HG03571 (cell line): ENCODE data around the gene UGT2B10.
"Not testable (repeated sequence)": the region's sequence is repeated elsewhere in the genome, so short reads cannot be mapped to it uniquely, and the experiment has no call there.

Experiments used
- ATAC-seq: cut with Tn5 transposase; IDR thresholded peaks from one replicate; pipeline ENCODE4 v1.9.1; 2021; ENCODE audit not compliant: unreplicated experiment

Gene UGT2B10

DNA sequence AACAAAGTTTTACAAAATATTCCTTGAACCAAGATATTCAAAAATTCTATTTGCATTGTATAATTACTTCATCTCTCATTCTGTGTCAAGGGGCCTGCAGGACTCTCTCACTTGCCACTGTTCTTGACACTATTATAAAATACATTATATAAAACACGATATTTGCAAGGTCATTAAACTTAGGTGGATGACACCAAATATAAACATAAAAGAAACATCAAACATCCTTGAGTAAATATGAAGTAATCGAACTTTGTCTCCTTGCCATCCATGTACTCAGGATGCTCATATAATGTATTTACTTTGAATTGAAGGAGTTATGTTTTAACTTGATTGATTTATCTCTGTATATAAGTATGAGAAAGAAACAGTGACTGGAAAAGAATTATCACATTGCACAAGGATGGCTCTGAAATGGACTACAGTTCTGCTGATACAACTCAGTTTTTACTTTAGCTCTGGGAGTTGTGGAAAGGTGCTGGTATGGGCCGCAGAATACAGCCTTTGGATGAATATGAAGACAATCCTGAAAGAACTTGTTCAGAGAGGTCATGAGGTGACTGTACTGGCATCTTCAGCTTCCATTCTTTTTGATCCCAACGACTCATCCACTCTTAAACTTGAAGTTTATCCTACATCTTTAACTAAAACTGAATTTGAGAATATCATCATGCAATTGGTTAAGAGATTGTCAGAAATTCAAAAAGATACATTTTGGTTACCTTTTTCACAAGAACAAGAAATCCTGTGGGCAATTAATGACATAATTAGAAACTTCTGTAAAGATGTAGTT lies at the start of gene UGT2B10:
TSS of gene UGT2B10 (plus strand) at position 378 of the 793 bp plus-strand sequence. CDS start at position 404, 26 bp downstream.
- ATAC-seq = not testable (repeated sequence)

DNA sequence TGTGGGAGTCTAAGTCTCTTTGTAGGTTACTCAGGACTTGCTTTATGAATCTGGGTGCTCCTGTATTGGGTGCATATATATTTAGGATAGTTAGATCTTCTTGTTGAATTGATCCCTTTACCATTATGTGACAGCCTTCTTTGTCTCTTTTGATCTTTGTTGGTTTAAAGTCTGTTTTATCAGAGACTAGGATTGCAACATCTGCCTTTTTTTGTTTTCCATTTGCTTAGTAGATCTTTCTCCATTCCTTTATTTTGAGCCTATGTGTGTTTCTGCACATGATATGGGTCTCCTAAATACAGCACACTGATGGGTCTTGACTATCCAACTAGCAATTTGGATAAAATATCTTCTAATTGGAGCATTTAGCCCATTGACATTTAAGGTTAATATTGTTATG lies 44.0 kb upstream of the UGT2B10 start:
- ATAC-seq = not testable (repeated sequence)

DNA sequence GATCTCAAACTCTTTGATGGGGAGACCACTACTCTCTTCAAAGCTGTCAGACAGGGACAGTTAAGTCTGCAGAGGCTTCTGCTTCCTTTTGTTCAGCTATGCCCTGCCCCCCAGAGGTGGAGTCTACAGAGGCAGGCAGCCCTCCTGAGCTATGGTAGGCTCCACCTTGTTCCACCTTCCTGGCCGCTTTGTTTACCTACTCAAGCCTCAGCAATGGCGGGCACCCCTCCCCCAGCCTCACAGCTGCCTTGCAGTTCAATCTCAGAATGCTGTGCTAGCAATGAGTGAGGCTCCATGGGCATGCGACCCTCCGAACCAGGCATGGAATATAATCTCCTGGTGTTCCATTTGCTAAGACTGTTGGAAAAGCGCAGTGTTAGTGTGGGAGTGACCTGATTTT lies 42.1 kb upstream of the UGT2B10 start:
- no peak for ATAC-seq

DNA sequence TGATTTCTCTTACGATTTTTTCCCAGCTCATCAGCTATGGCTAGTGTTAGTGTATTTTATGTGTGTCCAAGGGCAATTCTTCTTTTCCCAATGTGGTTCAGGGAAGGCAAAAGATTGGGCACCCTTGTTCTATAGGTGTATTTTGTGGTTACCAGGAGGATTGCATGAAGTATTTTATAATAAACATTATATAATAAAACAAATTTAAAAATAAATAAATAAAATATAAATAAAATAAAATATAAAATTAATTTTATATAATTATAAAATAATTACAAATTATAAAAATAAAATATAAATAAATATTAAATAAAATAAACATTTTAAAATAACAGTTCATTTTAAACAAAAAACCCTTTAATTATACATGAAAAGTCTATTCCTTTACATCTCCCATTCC lies 35.6 kb upstream of the UGT2B10 start:
- ATAC-seq = no peak

DNA sequence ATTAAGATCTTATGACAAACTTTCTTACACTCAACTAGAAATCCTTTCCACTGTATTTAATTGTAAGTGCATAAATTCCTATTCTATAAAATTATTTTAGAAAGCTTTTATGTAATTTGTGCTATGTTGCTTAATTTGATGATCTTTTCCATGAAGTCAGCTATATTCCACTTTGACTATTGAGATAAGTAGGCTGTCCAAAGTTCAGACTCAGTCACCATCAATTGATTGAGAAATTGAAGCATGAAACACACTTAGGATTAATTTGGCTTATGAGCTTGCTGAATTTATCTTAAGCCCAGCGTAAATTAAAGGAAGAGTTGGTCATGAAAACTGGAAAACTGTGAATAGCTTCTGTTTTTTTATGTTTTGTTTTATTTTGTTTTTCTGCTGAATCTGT lies 18.7 kb upstream of the UGT2B10 start:
- ATAC-seq = no peak

DNA sequence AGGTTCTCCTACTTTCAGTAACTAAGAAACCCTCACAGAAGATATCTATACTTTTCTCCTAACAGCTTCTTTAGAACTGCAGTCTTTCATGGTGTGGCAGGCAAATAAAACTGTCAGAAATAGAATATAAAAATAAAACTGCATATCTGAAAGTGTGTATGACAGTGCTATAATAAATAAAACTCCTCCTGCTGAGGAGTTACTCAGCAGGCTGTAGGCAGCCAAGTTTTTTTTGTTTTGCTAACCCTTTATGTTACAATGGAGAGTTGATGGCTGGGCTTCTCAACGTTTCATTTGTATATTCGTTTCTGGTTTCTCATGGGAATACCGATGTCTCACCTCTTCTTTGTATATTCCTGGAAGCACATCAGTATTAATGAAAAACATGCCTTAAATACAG lies 18.2 kb upstream of the UGT2B10 start:
- ATAC-seq = no peak

DNA sequence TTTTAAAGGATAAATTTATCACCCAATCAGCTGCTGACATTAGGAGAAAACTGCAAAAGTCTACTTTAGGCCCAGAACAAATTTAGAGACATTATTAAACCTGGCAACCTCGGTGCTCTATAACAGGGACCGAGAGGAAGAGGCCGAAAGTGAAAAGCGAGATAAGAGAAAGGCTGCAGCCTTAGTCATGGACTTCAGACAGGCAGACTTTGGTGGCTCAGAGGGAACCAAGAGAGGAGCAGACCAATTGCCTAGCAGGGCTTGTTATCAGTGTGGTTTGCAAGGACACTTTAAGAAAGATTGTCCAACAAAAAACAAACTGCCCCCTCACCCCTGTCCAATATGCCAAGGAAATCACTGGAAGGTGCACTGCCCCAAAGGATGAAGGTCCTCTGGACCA lies 12.8 kb upstream of the UGT2B10 start:
- ATAC-seq = no peak

DNA sequence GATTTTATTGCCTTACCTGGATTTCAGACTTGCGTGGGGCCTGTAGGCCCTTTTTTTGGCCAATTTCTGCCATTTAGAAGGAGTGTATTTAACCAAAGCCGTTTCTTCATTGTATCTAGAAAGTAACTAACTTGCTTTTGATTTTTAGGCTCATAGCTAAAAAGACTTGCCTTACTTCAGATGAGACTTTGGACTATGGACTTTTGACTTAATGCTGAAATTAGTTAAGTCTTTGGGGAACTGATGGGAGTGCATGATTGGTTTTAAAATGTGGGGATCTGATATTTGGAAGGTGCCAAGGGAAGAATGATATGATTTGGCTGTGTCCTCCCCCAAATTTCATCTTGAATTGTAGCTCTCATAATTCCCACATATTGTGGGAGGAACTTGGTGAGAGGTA lies 7.7 kb upstream of the UGT2B10 start:
- ATAC-seq = no peak

DNA sequence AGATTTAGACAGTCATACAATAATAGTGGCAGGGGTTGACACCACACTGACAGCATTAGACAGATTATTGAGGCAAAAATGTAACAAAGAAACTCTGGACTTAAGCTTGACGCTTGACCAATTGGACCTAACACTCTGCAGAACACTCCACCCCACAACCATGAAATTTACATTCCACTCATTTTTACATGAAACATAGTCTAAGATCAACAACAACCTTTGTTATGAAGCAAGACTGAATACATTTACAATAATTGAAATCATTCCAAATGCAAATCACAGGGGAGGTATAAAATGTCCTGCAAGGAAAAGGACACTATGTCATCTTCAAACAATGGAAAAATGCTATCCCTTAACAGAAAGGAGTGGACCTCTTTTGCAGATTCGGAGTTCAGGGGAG lies 4.9 kb upstream of the UGT2B10 start:
- ATAC-seq = no peak

DNA sequence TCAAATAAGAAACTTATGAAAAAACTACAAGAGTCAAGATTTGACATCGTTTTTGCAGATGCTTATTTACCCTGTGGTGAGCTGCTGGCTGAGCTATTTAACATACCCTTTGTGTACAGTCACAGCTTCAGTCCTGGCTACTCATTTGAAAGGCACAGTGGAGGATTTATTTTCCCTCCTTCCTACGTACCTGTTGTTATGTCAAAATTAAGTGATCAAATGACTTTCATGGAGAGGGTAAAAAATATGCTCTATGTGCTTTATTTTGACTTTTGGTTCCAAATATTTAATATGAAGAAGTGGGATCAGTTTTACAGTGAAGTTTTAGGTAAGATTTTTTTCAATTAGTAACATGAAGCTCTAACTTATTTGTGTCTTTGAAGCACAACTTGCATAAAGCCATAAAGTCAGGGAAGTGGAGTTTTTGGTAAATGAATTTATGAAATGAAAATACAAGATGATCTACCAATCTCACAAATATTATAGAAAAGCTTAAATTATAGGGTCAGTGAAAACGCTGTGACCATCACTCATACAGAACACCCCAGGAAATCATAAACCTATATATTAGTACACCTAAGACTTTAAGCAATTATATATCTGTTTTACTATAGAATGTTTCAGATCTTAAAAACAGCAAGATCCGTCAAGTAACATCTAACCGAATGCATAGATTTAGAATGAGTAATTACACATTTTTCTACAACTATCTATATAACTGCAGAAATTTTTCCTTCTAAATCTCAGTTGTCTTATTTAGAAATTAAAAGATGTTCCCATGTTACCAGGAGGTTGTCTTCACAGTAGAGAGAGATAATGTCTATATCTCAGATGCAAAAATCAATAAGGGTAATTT lies 844 bp downstream of the UGT2B10 start:
- ATAC-seq = not testable (repeated sequence)

DNA sequence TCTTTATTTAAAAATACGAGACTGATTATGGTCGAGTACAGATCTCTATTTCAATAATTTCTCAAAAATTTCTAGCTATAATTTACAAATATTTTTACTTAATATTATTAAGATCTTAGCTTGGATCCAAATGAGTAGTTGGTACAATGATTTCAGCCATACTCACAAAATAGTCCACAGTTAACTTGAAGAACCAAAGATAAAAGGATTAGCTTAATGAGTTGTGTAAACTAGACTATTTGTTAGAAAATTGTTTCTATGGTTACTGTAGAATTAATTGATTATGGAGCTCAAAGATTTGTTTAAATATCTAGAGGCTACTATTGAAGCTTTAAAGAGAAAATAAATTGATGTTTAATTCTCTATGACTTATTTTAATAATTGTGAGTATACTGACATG lies 1.6 kb downstream of the UGT2B10 start:
- ATAC-seq = no peak

DNA sequence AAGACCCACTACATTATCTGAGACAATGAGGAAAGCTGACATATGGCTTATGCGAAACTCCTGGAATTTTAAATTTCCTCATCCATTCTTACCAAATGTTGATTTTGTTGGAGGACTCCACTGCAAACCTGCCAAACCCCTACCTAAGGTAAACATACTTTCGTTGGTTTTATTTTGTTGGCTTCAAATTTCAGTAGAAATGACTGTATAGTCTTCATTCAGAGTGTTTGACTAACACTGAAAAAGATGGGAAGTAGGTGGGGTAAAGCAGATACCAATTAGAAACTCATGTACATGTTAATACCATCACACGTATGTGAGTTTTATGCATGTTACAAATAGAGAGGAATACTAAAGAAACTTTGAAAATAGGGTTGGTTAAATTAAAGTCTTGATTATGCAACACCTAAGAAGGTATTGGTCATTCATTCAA lies 2.3 kb downstream of the UGT2B10 start:
- ATAC-seq = not testable (repeated sequence)

DNA sequence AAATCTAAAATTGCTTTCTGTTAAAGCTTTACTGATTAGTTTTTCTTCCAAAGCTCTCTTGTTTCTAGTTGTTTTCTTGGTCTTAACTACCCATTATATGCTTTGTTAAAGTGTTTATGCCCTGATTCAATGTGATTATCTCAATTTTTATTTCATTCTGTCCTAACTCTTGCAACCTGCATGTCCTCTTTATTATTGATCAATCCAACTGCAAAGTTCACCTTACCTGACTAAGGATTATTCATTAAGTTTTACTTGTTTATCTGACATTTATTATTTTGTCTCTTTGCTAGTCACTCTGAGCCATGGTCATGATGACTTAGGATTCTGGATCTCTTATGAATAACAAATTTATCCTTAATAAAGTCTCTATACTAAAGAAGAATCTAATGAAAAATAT lies 15.8 kb downstream of the UGT2B10 start:
- ATAC-seq = no peak

DNA sequence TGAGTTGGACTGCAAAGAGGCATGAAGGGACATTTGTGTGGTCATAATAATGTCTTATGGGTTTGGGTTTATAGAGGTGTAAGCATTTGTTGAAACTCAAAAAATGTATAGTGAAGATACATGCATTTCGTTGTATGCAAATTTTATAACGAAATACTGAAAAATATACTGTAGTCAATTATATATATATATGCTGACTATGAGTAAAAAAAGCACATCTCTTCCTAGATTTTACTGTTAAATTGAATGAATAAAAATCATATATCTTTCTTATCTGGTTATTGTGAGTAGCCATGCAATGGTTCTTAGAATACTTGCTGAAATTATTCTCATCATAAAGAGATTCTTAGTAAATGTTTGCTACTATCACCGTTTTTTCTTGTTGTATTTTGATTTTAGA lies 34.5 kb downstream of the UGT2B10 start:
- ATAC-seq = no peak

DNA sequence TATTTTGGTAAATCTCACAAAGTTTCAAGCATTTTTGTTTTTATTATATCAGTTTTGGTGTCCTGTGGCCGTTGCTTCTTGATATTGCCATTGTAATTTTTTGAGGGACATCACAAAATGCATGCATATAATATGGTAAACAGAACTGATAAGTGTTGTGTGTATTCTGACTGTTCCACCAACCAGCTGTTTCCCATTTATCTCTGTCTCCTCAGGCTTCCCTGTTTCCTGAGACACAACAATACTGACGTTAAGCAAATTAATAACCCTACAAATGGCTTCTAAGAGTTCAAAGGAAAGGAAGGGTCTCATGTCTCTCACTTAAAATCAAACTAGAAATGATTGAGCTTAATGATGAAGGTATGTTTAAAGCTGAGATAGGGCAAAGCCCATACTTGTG lies 40.0 kb downstream of the UGT2B10 start:
- ATAC-seq = no peak

DNA sequence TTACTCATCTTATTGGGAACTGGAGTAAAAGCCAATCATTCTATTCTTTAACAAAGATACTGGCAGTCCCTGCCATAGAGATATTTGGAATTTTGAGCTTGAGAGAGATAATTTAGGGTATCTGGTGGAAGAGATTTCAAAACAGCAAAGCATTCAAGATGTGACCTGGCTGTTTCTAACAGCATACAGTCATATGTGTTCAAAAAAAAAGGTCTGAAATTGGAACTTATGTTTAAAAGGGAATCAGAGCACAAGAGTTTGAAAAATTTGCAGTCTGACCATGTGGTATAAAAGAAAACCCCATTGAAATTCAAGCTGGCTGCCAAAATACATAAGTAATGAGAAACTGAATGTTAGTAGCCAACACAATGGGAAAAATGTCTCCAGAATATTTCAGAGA lies 42.2 kb downstream of the UGT2B10 start:
- no peak for ATAC-seq

DNA sequence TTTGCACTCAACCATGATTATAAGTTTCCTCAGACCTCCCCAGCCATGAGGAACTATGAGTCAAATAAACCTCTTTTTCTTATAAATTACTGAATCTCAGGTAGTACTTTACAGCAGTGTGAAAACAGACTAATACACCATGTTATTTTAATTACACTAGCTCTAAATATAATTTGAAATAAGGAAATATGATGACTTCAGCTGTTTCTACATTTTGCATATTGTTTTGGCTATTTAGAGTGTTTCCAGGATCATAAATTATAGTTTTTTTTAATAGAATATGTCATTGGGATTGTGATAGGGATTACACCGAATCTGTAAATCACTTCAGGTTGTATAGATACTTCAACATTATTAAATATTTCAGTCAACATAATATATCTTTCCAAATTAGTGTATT lies 43.9 kb downstream of the UGT2B10 start:
- no peak for ATAC-seq

DNA sequence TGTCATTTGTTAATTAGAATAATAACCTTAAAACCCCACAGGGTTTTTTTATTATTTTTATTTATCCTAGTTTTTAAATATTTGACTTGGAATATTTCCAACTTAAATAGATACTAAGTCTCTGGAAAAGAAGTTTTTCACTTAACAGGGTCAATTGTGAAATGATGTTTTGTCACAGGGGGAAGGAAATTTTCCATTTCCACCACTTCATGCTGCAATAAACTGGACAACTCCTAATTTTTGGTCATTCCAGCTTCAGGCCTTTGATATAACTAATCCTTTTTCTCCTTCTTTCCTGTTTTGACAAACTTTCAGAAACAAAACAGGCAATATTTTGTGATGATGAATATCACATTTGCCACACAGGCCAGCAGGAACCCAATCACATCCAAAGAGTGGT lies 45.3 kb downstream of the UGT2B10 start:
- no peak for ATAC-seq

DNA sequence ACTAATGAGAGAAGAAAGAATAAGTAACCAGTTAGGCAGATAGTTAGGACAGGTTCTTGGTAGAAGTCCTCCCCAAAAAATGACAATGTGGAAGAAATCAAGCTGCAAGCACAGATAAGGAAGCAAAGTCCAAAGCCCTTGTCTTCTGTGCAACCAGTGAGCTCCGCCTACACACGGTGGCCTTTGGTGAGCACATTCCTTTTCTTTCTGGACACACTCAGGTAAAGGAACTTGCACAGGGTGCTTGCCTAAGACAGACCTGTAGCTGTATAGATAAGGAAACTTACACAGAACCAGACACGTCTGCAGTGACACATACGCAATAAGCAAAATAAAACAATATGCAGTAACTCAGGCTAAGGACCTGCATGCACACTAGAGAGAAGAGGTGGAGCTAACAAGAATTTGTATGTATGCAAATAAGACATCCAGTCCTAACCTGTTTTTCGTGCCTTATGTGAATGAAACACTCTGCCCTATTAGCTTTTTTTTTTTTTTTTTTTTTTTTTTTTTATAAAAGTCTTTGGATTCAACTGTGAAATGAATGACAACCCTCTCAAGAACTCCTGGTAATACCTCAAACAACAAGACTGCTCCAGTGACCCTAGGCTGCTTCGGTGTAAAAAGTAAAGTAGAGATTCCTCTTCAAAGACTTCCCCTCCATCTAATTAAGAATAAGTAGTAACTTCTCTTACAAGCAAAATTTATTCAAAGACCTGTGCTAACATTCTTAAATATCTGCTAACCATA lies 48.8 kb downstream of the UGT2B10 start:
- no peak for ATAC-seq

DNA sequence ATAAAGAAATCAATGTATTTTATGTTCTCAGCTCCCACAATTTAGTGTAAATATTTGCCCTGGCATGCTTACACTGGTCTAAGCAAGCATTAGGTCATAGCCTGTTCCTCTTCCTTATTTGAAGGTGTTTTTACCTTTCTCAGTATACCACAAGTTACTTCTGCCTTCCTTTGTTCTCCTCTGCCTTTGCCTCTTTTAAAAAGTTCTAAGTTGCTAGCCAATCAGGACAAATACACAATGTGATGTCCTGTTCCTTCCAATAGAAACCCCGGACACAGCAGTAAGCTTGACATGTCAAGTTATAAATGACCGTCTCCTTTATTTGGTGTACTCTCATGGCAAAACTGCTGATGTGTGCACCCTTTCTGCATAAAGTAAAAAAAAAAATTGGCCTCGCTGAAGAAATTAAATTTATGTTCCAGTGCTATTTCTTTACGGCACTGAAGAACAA lies 49.4 kb downstream of the UGT2B10 start:
- ATAC-seq = no peak

DNA sequence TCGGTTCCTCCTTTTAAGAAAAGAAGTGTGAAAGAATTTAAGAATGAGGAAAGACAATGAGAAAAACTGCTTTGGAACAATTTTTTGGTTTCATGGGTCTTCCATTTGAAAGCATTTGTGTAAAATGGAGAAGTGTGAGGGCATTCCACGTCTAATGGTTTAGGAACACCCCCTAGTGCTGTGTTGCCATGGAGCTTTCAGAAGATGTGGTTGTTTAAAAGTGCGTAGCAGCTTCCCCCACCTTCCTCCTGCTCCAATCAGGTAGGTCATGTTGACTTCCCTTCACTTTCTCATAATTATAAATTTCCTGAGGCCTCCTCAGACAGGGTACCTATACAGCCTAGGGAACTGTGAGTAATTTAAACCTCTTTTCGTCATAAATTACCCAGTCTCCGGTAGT lies 50.0 kb downstream of the UGT2B10 start:
- ATAC-seq = no peak
